ENCODE data around the gene DNAJC6.

GRCh38 chr1:65445837-65446236 is 136.5 kb downstream of the DNAJC6 start:
- TF ChIP-seq CTCF (optimal IDR thresholded peaks at IDR 0.05 in 1 of 3, IDR thresholded peaks at IDR 0.05 in 1 of 3, conservative IDR thresholded peaks at IDR 0.05 in 1 of 3; ENCODE audit: extremely low read depth in 1 of 3, insufficient read depth in 2 of 3, low read length in 3 of 3) (no peak), EZH2 (IDR thresholded peaks at IDR 0.05; ENCODE audit: low read length) (no peak)

Data from keratinocyte (primary cell).